Testis (tissue), 2 donors: ENCODE data around the gene RASA2.

ENCODE experiments used
- POLR2A ChIP-seq: fragments of 450-650 bp; IDR thresholded peaks from one replicate; pipeline ENCODE4 v1.6.1; 2017; ENCODE audit warnings: antibody characterized with exemption, mild to moderate bottlenecking, moderate library complexity
- TF ChIP-seq, protein P1 (sequence below), 3 experiments: fragments of 450-650 bp in 2 of 3; fragments of 200-600 bp in 1 of 3; sonication (generic) in 1 of 3; IDR thresholded peaks; one replicate each; pipeline ENCODE4 v1.5.1; 2016 to 2019; ENCODE audit warnings: antibody characterized with exemption in 3 of 3, mild to moderate bottlenecking in 2 of 3, moderate library complexity in 1 of 3

- TF ChIP-seq, protein P1, sequence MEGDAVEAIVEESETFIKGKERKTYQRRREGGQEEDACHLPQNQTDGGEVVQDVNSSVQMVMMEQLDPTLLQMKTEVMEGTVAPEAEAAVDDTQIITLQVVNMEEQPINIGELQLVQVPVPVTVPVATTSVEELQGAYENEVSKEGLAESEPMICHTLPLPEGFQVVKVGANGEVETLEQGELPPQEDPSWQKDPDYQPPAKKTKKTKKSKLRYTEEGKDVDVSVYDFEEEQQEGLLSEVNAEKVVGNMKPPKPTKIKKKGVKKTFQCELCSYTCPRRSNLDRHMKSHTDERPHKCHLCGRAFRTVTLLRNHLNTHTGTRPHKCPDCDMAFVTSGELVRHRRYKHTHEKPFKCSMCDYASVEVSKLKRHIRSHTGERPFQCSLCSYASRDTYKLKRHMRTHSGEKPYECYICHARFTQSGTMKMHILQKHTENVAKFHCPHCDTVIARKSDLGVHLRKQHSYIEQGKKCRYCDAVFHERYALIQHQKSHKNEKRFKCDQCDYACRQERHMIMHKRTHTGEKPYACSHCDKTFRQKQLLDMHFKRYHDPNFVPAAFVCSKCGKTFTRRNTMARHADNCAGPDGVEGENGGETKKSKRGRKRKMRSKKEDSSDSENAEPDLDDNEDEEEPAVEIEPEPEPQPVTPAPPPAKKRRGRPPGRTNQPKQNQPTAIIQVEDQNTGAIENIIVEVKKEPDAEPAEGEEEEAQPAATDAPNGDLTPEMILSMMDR (IDR thresholded peaks at IDR 0.05) = no peak
- TF ChIP-seq POLR2A = no peak
Measured at GRCh38 chr3:141506071-141506470, 19.2 kb downstream of the RASA2 start.
